ENCODE data around the gene SREBF1.

DNA sequence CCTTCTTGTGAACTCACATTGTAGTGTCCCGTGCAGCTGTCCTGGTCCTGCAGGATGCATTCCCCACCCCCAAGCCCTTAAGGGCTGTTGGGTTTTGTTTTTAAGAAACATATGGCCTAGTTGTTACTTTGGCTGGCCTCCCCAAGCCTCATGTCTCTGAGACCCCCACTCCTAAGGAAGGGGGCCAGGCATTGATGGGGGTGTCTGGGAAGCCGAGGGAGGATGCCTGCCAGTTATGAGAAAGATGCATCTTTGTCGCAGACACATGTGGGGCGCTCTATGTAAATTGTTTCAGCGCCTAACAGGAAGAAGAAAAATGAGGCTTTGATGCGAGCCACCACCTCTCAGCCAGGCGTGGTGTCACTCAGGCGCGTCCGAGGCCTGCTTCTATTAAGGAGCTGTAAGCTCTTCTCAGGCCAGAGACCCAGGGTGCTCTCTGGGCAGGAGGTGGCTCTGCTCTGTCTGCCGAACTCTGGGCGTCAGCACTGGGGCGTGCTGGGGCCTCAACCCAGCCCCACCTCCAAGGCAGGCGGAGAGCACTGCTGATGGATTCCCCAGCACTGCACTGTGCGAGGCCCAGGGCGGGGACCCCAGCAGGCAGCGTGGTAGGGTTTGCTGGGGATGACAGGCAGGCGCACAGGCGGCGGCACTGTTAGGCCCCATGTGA is 70.6 kb downstream of the SREBF1 start:
- TF ChIP-seq EP300 (IDR thresholded peaks at IDR 0.05; ENCODE audit: borderline replicate concordance in 1 of 2, low read depth in 2 of 2, low read length in 2 of 2) (no peak), SIX5 (IDR thresholded peaks at IDR 0.05; ENCODE audit: low read depth, low read length) (no peak), NRF1 (IDR thresholded peaks at IDR 0.05; ENCODE audit: low read depth, low read length) (no peak), TBP (IDR thresholded peaks at IDR 0.05; ENCODE audit: low read depth, low read length) (no peak), RAD21 (IDR thresholded peaks at IDR 0.05 in 1 of 2, conservative IDR thresholded peaks at IDR 0.05 in 1 of 2; ENCODE audit: low read depth in 2 of 2, low read length in 2 of 2) (no peak), EZH2 (IDR thresholded peaks at IDR 0.05; ENCODE audit: low read depth, low read length, severe bottlenecking) (no peak), TCF12 (IDR thresholded peaks at IDR 0.05; ENCODE audit: low read depth, low read length) (no peak)
- TF ChIP-seq, protein P1, sequence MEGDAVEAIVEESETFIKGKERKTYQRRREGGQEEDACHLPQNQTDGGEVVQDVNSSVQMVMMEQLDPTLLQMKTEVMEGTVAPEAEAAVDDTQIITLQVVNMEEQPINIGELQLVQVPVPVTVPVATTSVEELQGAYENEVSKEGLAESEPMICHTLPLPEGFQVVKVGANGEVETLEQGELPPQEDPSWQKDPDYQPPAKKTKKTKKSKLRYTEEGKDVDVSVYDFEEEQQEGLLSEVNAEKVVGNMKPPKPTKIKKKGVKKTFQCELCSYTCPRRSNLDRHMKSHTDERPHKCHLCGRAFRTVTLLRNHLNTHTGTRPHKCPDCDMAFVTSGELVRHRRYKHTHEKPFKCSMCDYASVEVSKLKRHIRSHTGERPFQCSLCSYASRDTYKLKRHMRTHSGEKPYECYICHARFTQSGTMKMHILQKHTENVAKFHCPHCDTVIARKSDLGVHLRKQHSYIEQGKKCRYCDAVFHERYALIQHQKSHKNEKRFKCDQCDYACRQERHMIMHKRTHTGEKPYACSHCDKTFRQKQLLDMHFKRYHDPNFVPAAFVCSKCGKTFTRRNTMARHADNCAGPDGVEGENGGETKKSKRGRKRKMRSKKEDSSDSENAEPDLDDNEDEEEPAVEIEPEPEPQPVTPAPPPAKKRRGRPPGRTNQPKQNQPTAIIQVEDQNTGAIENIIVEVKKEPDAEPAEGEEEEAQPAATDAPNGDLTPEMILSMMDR (IDR thresholded peaks at IDR 0.05; ENCODE audit: control extremely low read depth in 1 of 3, insufficient read depth in 1 of 3, low read depth in 1 of 3, low read length in 3 of 3): no peak
- TF ChIP-seq, protein P2, sequence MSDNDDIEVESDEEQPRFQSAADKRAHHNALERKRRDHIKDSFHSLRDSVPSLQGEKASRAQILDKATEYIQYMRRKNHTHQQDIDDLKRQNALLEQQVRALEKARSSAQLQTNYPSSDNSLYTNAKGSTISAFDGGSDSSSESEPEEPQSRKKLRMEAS (IDR thresholded peaks at IDR 0.05): no peak
